MM.1S (cell line): ENCODE measurements around the gene LEF1.
A peak's percentile ranks its signal among the peaks of the same experiment; 100 is the strongest.

Source experiments
- DNase-seq: peaks from one replicate; pipeline ENCODE4 v3.0.0-alpha.2; 2015
- H2AFZ ChIP-seq: fragments of 300-600 bp; sonication (generic); 2 replicates; pipeline ENCODE4 v1.6.0; 2016; ENCODE audit warnings: antibody characterized with exemption, low read length
- H3F3A ChIP-seq: fragments of 300-600 bp; sonication (generic); 2 replicates; pipeline ENCODE4 v1.6.1; 2016; ENCODE audit warnings: mild to moderate bottlenecking, antibody characterized with exemption, low read length, moderate library complexity, mixed read lengths; ENCODE audit not compliant: insufficient read depth
- H3K27ac ChIP-seq: fragments of 300-600 bp; sonication (generic); 2 replicates; pipeline ENCODE4 v1.5.1; 2016; ENCODE audit warnings: mild to moderate bottlenecking, low read length
- H3K27me3 ChIP-seq: fragments of 300-600 bp; sonication (generic); replicated peaks from 2 replicates; pipeline ENCODE4 v1.6.0; 2016; ENCODE audit warnings: low read length; ENCODE audit not compliant: insufficient read depth
- H3K36me3 ChIP-seq: fragments of 300-600 bp; sonication (generic); replicated peaks from 2 replicates; pipeline ENCODE4 v1.6.1; 2016; ENCODE audit warnings: mild to moderate bottlenecking, low read length, mixed read lengths; ENCODE audit not compliant: insufficient read depth
- H3K4me1 ChIP-seq: fragments of 300-600 bp; sonication (generic); 2 replicates; pipeline ENCODE4 v1.6.1; 2016; ENCODE audit warnings: low read length, mixed read lengths
- H3K4me2 ChIP-seq: fragments of 300-600 bp; sonication (generic); 2 replicates; pipeline ENCODE4 v1.6.0; 2016; ENCODE audit warnings: low read depth, low read length
- H3K4me3 ChIP-seq: fragments of 300-600 bp; sonication (generic); 2 replicates; pipeline ENCODE4 v1.5.1; 2016; ENCODE audit warnings: low read length, mixed read lengths
- H3K79me2 ChIP-seq: fragments of 300-600 bp; sonication (generic); 2 replicates; pipeline ENCODE4 v1.6.1; 2016; ENCODE audit warnings: mixed run types, low read length, mixed read lengths
- H3K9ac ChIP-seq: fragments of 300-600 bp; sonication (generic); 2 replicates; pipeline ENCODE4 v1.6.1; 2016; ENCODE audit warnings: low read length, mixed read lengths
- H3K9me2 ChIP-seq: fragments of 300-600 bp; sonication (generic); replicated peaks from 2 replicates; pipeline ENCODE4 v1.6.1; 2016; ENCODE audit warnings: mild to moderate bottlenecking, low read length, mixed read lengths; ENCODE audit not compliant: insufficient read depth
- H3K9me3 ChIP-seq: fragments of 300-600 bp; sonication (generic); replicated peaks from 2 replicates; pipeline ENCODE4 v1.6.1; 2016; ENCODE audit warnings: mild to moderate bottlenecking, low read length, mixed read lengths; ENCODE audit not compliant: insufficient read depth
- H4K20me1 ChIP-seq: fragments of 300-600 bp; sonication (generic); 2 replicates; pipeline ENCODE4 v1.6.1; 2016; ENCODE audit warnings: mild to moderate bottlenecking, low read length, moderate library complexity, mixed read lengths; ENCODE audit not compliant: insufficient read depth
- CTCF ChIP-seq: fragments of 300-600 bp; sonication (generic); IDR thresholded peaks from 2 replicates; pipeline ENCODE4 v1.5.1; 2016; ENCODE audit warnings: antibody characterized with exemption, low read length, mixed read lengths
- EZH2 ChIP-seq: fragments of 300-600 bp; sonication (generic); optimal IDR thresholded peaks from 2 replicates; pipeline ENCODE3; 2017; ENCODE audit warnings: low read depth, mild to moderate bottlenecking, antibody characterized with exemption, low read length, mixed read lengths
- EZH2phosphoT487 ChIP-seq: fragments of 300-600 bp; sonication (generic); IDR thresholded peaks from 2 replicates; pipeline ENCODE4 v1.6.1; 2018; ENCODE audit warnings: antibody characterized with exemption, low read length

Gene LEF1

GRCh38 chr4:108037884-108038283 lies 130.8 kb downstream of the LEF1 start:
- Histone ChIP-seq H3K4me2 (no peak overlapping the region), H3K27me3 (no peaks in the 10 kb centered on the region)

GRCh38 chr4:108036213-108036612 lies 132.5 kb downstream of the LEF1 start:
- peaks cover 5% of the 10 kb centered on the region; the same call in 1 of the 2 replicates for H3K79me2 ChIP-seq
- H3K9me3 ChIP-seq, result no peaks in the 10 kb centered on the region
- H3F3A ChIP-seq, result peaks cover 22% of the 10 kb centered on the region
- no peaks in the 10 kb centered on the region for H3K9me2 ChIP-seq
- H3K4me3 ChIP-seq, result peak overlapping the region; percentile 29; the same call in 1 of the 2 replicates
- peak overlapping the region; percentile 26; the same call in 1 of the 2 replicates for H2AFZ ChIP-seq
- peak overlapping the region; percentile 69 for H3K9ac ChIP-seq
- H3K27me3 ChIP-seq, result no peaks in the 10 kb centered on the region
- peak; percentile 98 for DNase-seq
- H3K4me1 ChIP-seq, result peaks cover 66% of the 10 kb centered on the region
- TF ChIP-seq EZH2 (no peak), CTCF (no peak)
- H4K20me1 ChIP-seq, result no peaks in the 10 kb centered on the region
- H3K36me3 ChIP-seq, result no peaks in the 10 kb centered on the region
- peak overlapping the region; percentile 97 for H3K27ac ChIP-seq
- peak overlapping the region; percentile 67 for H3K4me2 ChIP-seq

More at GRCh38 chr4:108037884-108038283, 130.8 kb downstream of the LEF1 start:
- H3K9me3 ChIP-seq, result no peaks in the 10 kb centered on the region
- no peak overlapping the region for H3K4me3 ChIP-seq
- no peaks in the 10 kb centered on the region for H3K36me3 ChIP-seq
- no peaks in the 10 kb centered on the region for H3K9me2 ChIP-seq
- no peak overlapping the region for H2AFZ ChIP-seq
- H3K27ac ChIP-seq, result no peak overlapping the region
- H3K79me2 ChIP-seq, result peaks cover 5% of the 10 kb centered on the region; the same call in 1 of the 2 replicates
- H3F3A ChIP-seq, result peaks cover 22% of the 10 kb centered on the region
- H4K20me1 ChIP-seq, result no peaks in the 10 kb centered on the region
- no peak overlapping the region for H3K9ac ChIP-seq
- TF ChIP-seq EZH2phosphoT487 (no peak), EZH2 (no peak), CTCF (no peak)
- peaks cover 53% of the 10 kb centered on the region for H3K4me1 ChIP-seq
- no peak for DNase-seq

DNA sequence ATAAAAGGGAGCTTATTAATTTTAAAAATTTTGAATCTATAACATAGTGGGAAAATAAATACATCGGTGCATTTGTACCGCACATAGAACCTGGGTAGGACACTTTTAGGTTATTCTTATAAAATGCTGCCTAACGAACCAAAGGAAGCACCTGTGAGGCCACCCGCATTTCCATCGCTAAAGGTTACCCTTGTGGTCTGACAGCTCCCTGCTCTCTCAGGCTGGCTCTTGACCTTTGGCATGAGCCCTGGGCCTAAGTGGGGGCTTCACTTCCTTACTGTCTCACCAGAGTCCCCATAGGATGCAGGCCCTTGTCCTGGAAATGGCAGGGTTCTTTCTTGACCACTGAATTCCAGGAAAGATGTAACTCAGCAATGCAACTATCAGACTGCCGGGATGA lies 133.0 kb downstream of the LEF1 start:
- Histone ChIP-seq H3K4me1 (peaks cover 71% of the 10 kb centered on the region), H3K36me3 (no peaks in the 10 kb centered on the region), H3K9me3 (no peaks in the 10 kb centered on the region), H3F3A (peaks cover 22% of the 10 kb centered on the region), H3K9ac (peak overlapping the region; percentile 69), H2AFZ (peak overlapping the region; percentile 26; the same call in 1 of the 2 replicates), H3K79me2 (peaks cover 5% of the 10 kb centered on the region; the same call in 1 of the 2 replicates), H3K27ac (peak overlapping the region; percentile 97), H3K4me3 (peak overlapping the region; percentile 29; the same call in 1 of the 2 replicates), H4K20me1 (no peaks in the 10 kb centered on the region), H3K27me3 (no peaks in the 10 kb centered on the region), H3K4me2 (peak overlapping the region; percentile 67), H3K9me2 (no peaks in the 10 kb centered on the region)
- DNase-seq, result peak; percentile 93
- TF ChIP-seq EZH2phosphoT487 (no peak), EZH2 (no peak), CTCF (no peak)
